GM12872 (cell line): ENCODE measurements around the gene HIBCH.

ENCODE experiments used
- TF ChIP-seq, protein P1 (sequence below): IDR thresholded peaks from 3 replicates; pipeline ENCODE4 v1.5.1; 2011; ENCODE audit warnings: low read depth, mild to moderate bottlenecking, low read length, moderate library complexity; ENCODE audit not compliant: insufficient read depth

Gene HIBCH

DNA sequence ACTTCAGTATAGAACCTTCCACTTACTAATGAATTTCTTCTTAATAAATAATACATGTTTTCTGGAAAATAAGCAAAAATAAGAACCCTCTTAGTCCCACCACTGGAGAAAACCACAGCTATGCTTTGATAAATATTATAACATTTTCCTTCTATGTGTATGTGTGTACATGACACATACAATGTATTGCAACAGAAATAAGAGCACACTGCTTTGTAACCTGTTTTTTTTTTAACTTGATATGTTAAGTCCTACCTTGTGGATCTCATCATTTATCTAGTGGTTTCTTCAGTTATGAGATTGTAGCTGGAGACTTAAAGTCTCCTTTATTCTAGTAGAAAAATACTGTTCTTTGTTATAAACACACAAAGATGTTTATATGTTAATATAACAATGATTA, 40.9 kb upstream of the HIBCH start:
- TF ChIP-seq, protein P1, sequence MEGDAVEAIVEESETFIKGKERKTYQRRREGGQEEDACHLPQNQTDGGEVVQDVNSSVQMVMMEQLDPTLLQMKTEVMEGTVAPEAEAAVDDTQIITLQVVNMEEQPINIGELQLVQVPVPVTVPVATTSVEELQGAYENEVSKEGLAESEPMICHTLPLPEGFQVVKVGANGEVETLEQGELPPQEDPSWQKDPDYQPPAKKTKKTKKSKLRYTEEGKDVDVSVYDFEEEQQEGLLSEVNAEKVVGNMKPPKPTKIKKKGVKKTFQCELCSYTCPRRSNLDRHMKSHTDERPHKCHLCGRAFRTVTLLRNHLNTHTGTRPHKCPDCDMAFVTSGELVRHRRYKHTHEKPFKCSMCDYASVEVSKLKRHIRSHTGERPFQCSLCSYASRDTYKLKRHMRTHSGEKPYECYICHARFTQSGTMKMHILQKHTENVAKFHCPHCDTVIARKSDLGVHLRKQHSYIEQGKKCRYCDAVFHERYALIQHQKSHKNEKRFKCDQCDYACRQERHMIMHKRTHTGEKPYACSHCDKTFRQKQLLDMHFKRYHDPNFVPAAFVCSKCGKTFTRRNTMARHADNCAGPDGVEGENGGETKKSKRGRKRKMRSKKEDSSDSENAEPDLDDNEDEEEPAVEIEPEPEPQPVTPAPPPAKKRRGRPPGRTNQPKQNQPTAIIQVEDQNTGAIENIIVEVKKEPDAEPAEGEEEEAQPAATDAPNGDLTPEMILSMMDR, result no peak

DNA sequence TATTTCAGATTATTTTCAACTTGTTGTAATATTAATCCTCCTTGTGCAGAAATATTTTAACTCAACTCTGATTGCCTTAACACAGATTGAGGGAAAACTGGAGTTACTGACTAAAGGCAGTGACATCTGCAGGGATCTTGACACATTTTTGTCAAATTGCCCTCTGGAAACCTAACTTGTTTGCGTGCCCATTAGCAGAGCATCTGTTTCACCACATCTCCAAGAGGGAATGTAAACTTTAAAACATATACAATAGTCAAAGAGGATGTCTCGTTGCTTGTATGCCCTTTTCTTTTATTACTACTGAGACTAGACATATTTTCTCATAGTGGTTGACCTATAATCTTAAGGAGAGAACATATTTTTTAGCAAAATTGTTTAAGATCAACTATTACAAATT, 38.0 kb upstream of the HIBCH start:
- TF ChIP-seq, protein P1, result no peak

DNA sequence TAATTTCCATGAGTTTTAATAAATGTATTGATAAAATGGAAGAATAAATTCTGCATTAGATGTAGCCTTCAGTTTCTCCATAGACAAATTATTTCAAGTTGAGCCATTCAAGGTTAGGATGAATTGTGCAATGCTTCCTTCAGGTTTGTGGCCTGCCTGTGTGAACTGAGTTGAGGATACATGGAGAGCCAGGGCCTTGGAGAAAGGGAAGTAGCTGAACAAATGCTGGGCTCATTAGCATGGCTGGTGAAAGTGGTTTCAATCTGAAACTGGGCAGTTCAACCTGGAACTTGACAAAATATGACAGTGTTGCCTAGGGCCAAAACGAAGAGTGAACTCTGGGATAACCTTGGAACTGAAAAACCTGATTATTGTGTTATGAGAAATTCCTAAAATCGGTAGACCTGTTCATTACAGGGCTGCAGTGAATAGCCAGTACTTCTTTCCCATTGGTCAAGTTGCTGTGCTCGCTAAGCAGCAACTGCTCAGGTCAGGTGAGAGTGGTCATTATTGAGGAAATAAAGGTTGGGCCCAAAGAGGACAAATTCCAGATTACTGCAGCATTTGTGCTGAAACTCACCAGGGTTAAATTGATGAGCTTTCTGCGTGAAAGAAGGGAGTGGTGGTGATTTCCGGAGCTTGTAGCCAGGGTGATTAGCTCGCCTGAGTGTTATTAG, 36.5 kb upstream of the HIBCH start:
- TF ChIP-seq, protein P1, result no peak

DNA sequence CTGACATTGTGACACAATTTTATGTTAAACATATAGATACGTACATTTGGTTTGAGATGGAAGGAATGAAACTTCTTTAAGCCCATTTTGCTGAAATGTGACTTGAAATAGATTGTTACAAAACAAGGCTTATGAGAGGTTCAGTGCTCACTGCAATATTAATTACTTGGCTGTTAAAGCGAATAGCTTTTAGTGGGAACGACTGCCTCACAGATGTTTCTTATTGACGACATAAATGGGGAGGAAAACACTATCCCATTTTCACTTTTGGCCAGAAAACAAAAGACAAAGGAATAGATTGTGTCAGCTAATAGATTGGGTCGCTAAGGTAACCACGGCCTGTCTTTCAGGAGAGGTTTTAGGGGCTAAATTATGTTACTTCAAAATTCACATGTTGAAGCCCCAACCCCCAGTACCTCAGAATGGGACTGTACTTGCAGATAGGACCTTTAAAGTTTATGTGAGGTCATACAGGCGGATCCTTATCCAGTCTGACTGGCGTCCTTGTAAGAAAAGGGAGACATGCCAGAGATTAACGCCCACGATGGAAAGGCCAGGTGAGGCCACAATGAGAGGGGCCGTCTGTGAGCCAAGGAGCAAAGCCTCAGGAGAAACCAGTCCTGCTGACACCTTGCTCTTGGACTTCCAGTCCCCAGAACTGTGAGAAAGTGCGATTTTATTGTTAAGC, 34.5 kb upstream of the HIBCH start:
- TF ChIP-seq, protein P1, result no peak

DNA sequence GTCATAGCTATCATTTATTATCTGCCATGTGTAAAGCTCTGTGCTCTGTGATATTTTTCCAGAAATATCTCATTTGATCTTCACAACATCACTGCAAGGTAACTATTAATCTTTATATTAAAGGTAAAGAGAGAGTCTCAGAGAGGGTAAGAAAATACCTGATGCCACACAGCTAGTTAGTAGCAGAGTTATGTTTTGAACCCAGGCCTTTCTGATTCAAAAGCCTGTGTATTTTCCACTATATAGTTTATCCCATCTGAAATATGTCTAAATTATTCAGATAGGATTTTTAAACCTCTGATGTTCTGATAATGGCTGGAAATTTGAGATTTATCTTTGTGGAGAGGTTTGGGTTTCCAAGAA, 33.9 kb upstream of the HIBCH start:
- TF ChIP-seq, protein P1, result no peak

DNA sequence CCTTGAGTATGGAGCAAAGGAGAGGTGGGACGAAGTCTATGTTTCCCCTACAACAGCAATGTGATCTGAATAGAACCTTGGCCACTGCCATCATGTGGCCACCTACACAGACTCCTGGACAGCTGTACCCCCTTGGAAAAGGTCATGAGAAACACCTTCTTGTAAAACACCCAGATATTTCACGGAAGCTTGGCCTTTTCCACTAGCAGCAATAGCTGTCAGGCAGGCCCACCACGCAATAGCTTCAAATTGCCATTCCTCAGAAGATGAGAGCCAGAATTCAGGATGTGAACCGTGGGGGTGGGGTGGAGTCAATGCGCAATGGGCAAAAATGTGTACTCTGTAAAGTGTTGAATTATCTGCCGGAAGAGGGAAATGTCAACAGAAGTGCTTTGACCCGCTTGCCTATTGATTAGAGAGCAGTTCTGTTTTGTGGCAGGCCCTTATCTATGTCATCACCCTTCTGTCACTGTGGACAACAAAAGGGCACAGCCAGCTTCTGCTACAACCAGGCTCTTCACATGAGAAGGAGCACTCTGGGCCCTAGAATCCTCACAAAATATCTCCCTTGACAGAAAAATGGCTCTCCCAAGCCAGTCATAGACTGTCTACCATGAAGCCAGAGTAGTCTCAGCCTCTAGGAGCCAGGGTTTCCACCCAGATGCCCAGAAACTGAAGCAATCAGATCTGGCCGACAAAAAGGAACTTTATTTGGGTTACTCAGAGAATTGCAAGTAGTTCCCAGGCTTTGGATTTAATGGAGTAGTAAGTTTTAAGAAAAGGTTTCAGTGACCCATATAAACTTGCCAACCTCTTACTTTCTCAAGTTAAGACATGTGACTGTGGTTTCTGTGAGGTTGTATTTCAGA, 33.3 kb upstream of the HIBCH start:
- TF ChIP-seq, protein P1, result no peak

DNA sequence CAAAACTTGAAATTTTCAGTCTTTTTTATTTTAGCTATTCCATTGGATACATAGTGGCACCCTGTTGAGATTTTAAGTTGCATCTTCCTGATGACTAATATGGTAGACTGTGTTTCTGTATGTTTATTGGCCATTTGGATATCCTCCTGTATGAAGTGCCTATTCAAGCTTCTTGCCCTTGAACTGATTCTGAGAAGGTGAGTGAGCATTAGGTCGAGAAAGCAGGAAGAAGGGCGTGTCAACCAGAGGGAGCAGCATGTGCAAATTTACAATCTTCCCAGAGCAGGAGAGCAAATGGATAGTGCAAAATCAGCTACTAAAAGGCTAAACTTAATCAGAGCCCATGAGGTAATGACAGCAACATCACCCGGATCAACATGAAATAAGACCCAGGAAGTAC, 32.3 kb upstream of the HIBCH start:
- TF ChIP-seq, protein P1, result no peak
